ENCODE measurements around the gene UBE2E1. TPM values are rescaled to one million over a fixed set of nuclear protein-coding genes. Genes with fewer than 3 reads are reported as not detected.

Gene UBE2E1
- total and polyA plus RNA-seq, 4 donors, result 6.6 to 31.8 (median 25.4) TPM

DNA sequence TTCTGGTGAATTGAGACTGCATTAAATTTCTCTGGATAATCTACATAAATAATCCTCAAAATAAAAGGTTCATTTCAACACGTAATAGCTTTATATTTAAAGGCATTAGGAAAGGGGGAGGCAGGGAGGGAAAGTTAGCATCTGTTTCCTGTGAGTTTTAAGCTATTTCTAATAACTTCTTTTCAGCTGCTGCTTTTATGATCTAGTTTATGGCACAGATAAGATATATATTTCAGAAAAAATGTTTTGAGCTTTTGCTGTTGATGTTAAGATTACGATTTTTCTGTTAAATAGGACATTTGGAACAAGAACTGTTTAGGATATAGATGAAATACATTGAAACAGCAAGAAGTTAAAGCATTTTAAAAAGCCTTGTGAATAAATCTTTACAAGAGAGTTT, 30.0 kb downstream of the UBE2E1 start:
- WGBS, result 76% methylated on average over 2 of the region's 2 CpGs
- H3K9ac ChIP-seq (ENCODE audit: low read depth in 1 of 2, low read length in 2 of 2), result no peak overlapping the region
- H3K27me3 ChIP-seq (ENCODE audit: control insufficient read depth in 4 of 4, insufficient read depth in 4 of 4, low read length in 3 of 4), result no peaks in the 10 kb centered on the region
- TF ChIP-seq GABPA (IDR thresholded peaks at IDR 0.05 in 1 of 2, conservative IDR thresholded peaks at IDR 0.05 in 1 of 2) (no peak), YY1 (IDR thresholded peaks at IDR 0.05) (no peak), EGR1 (IDR thresholded peaks at IDR 0.05; ENCODE audit: low read depth in 2 of 2) (no peak)
- H3K9me3 ChIP-seq (ENCODE audit: control insufficient read depth in 4 of 4, low read length in 3 of 4), result no peaks in the 10 kb centered on the region
- no peaks in the 10 kb centered on the region for H3K36me3 ChIP-seq (ENCODE audit: control insufficient read depth in 4 of 4, insufficient read depth in 3 of 4, low read depth in 1 of 4, low read length in 3 of 4)
- H3K4me1 ChIP-seq (ENCODE audit: control insufficient read depth in 4 of 4, insufficient read depth in 4 of 4, low read length in 3 of 4), result peaks cover 0 to 3% (median 0%) of the 10 kb centered on the region in 4 donors
- no peak overlapping the region for H3K27ac ChIP-seq (ENCODE audit: low read depth in 1 of 2, low read length in 2 of 2)
- H3K4me3 ChIP-seq (ENCODE audit: low read depth in 1 of 3, low read length in 3 of 3), result no peak overlapping the region
- DNase-seq (ENCODE audit: low spot score), result no peak

DNA sequence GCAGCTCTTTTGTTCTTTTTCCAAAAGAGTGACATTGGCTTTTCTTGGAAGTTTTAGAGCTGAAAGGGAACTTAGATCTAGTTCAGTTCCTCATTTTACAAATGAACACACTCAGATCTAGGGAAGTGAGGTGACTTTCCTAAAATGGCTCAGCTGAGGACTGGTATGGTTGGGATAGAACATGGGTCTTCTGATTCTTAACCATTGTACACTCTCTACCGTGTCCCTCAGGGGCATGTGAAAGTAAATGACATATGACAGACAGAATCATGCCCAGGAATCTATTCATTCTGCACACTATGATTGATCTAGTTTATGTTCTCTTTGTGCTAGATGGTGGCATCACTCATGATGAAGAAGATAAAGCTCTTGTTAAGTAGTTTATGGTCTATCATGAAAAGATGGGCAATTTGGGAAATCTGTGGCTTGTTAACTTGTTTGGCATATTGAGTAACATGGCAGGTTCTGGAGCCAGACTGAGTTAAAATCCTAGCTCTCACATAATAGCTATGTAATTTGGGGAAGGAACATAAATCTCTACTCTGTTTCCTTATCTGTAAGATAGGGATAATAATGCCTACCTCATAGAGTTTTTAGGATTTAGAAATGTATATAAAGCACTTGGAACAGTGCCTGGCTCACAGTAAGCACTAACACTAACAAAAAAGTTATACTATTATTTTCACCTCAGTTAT, 30.9 kb downstream of the UBE2E1 start:
- no peak for DNase-seq (ENCODE audit: low spot score)
- no peak overlapping the region for H3K4me3 ChIP-seq (ENCODE audit: low read depth in 1 of 3, low read length in 3 of 3)
- no peaks in the 10 kb centered on the region for H3K27me3 ChIP-seq (ENCODE audit: control insufficient read depth in 4 of 4, insufficient read depth in 4 of 4, low read length in 3 of 4)
- WGBS, result 64% methylated on average over 1 of the region's 1 CpG
- no peak overlapping the region for H3K9ac ChIP-seq (ENCODE audit: low read depth in 1 of 2, low read length in 2 of 2)
- no peaks in the 10 kb centered on the region for H3K9me3 ChIP-seq (ENCODE audit: control insufficient read depth in 4 of 4, low read length in 3 of 4)
- no peak overlapping the region for H3K27ac ChIP-seq (ENCODE audit: low read depth in 1 of 2, low read length in 2 of 2)
- H3K4me1 ChIP-seq (ENCODE audit: control insufficient read depth in 4 of 4, insufficient read depth in 4 of 4, low read length in 3 of 4), result peaks cover 0 to 3% (median 0%) of the 10 kb centered on the region in 4 donors
- H3K36me3 ChIP-seq (ENCODE audit: control insufficient read depth in 4 of 4, insufficient read depth in 3 of 4, low read depth in 1 of 4, low read length in 3 of 4), result no peaks in the 10 kb centered on the region
- no peak for TF ChIP-seq NR2F2 (IDR thresholded peaks at IDR 0.05)
- TF ChIP-seq YY1 (IDR thresholded peaks at IDR 0.05), result no peak
- TF ChIP-seq, protein P1, sequence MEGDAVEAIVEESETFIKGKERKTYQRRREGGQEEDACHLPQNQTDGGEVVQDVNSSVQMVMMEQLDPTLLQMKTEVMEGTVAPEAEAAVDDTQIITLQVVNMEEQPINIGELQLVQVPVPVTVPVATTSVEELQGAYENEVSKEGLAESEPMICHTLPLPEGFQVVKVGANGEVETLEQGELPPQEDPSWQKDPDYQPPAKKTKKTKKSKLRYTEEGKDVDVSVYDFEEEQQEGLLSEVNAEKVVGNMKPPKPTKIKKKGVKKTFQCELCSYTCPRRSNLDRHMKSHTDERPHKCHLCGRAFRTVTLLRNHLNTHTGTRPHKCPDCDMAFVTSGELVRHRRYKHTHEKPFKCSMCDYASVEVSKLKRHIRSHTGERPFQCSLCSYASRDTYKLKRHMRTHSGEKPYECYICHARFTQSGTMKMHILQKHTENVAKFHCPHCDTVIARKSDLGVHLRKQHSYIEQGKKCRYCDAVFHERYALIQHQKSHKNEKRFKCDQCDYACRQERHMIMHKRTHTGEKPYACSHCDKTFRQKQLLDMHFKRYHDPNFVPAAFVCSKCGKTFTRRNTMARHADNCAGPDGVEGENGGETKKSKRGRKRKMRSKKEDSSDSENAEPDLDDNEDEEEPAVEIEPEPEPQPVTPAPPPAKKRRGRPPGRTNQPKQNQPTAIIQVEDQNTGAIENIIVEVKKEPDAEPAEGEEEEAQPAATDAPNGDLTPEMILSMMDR (IDR thresholded peaks at IDR 0.05; ENCODE audit: low read depth, low read length, missing input control), result no peak
- no peak for TF ChIP-seq SP1 (IDR thresholded peaks at IDR 0.05)
- no peak for TF ChIP-seq JUND (IDR thresholded peaks at IDR 0.05)
- TF ChIP-seq RXRA (IDR thresholded peaks at IDR 0.05), result no peak
- TF ChIP-seq, protein P2, sequence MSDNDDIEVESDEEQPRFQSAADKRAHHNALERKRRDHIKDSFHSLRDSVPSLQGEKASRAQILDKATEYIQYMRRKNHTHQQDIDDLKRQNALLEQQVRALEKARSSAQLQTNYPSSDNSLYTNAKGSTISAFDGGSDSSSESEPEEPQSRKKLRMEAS (IDR thresholded peaks at IDR 0.05), result no peak
- no peak for TF ChIP-seq HNF4G (IDR thresholded peaks at IDR 0.05)
- TF ChIP-seq EGR1 (IDR thresholded peaks at IDR 0.05; ENCODE audit: low read depth in 2 of 2), result no peak
- TF ChIP-seq HNF4A (conservative IDR thresholded peaks at IDR 0.05), result no peak
- TF ChIP-seq, protein P3, sequence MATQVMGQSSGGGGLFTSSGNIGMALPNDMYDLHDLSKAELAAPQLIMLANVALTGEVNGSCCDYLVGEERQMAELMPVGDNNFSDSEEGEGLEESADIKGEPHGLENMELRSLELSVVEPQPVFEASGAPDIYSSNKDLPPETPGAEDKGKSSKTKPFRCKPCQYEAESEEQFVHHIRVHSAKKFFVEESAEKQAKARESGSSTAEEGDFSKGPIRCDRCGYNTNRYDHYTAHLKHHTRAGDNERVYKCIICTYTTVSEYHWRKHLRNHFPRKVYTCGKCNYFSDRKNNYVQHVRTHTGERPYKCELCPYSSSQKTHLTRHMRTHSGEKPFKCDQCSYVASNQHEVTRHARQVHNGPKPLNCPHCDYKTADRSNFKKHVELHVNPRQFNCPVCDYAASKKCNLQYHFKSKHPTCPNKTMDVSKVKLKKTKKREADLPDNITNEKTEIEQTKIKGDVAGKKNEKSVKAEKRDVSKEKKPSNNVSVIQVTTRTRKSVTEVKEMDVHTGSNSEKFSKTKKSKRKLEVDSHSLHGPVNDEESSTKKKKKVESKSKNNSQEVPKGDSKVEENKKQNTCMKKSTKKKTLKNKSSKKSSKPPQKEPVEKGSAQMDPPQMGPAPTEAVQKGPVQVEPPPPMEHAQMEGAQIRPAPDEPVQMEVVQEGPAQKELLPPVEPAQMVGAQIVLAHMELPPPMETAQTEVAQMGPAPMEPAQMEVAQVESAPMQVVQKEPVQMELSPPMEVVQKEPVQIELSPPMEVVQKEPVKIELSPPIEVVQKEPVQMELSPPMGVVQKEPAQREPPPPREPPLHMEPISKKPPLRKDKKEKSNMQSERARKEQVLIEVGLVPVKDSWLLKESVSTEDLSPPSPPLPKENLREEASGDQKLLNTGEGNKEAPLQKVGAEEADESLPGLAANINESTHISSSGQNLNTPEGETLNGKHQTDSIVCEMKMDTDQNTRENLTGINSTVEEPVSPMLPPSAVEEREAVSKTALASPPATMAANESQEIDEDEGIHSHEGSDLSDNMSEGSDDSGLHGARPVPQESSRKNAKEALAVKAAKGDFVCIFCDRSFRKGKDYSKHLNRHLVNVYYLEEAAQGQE (IDR thresholded peaks at IDR 0.05), result no peak
- TF ChIP-seq, protein P4, sequence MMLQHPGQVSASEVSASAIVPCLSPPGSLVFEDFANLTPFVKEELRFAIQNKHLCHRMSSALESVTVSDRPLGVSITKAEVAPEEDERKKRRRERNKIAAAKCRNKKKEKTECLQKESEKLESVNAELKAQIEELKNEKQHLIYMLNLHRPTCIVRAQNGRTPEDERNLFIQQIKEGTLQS (IDR thresholded peaks at IDR 0.05), result no peak
- TF ChIP-seq, protein P5, sequence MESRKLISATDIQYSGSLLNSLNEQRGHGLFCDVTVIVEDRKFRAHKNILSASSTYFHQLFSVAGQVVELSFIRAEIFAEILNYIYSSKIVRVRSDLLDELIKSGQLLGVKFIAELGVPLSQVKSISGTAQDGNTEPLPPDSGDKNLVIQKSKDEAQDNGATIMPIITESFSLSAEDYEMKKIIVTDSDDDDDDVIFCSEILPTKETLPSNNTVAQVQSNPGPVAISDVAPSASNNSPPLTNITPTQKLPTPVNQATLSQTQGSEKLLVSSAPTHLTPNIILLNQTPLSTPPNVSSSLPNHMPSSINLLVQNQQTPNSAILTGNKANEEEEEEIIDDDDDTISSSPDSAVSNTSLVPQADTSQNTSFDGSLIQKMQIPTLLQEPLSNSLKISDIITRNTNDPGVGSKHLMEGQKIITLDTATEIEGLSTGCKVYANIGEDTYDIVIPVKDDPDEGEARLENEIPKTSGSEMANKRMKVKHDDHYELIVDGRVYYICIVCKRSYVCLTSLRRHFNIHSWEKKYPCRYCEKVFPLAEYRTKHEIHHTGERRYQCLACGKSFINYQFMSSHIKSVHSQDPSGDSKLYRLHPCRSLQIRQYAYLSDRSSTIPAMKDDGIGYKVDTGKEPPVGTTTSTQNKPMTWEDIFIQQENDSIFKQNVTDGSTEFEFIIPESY (IDR thresholded peaks at IDR 0.05), result no peak

All from liver (tissue), 9 donors.